Stimulated activated CD4-positive, alpha-beta T cell treated with anti-CD3 and anti-CD28 coated beads, Interleukin-1b, Interleukin-23, amount 100 ng/mL, for 24 hours (primary cell): Measurements from ENCODE around the gene FAM184B.

Experiments used
- DNase-seq, 4 experiments: peaks; one replicate each; pipeline ENCODE4 v3.0.0-alpha.2; 2020; ENCODE audit warnings: low read depth in 4 of 4, low spot score in 1 of 4

FAM184B gene

GRCh38 chr4:17584521-17585213 lies 196.8 kb downstream of the FAM184B start:
- DNase-seq: no peak

DNA sequence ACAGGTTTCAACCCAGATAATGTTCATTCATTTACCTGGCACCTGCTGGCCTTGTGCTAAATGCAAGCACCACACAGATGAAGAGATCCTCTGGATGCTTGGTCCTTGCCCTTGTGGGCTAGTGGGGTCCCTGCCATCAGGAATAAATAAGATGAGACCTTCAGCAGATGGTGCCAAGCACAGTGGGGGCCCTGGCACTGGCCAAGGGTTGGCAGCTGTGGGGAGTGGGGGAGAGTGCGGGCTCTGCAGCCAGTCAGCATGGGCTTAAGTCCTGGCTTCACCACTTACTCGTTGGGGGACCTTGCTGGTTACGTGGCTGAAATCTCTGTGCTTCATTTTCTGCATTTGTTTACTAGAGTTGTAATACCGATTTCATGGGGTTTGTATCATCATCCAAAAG lies 197.5 kb downstream of the FAM184B start:
- no peak for DNase-seq

- DNase-seq: no peak
Measured at GRCh38 chr4:17583276-17583675, 198.1 kb downstream of the FAM184B start.

GRCh38 chr4:17580969-17581368 lies 200.5 kb downstream of the FAM184B start:
- DNase-seq: no peak
